Measurements from ENCODE around the gene SMARCD1.
"Not testable (repeated sequence)": the region's sequence is repeated elsewhere in the genome, so short reads cannot be mapped to it uniquely, and the experiment has no call there.

SMARCD1 gene

GRCh38 chr12:50132505-50133135 lies 47.5 kb downstream of the SMARCD1 start:
- DNase-seq (ENCODE audit: insufficient read length, low spot score) (no peak), FAIRE-seq (no peak)
- TF ChIP-seq, protein P1, sequence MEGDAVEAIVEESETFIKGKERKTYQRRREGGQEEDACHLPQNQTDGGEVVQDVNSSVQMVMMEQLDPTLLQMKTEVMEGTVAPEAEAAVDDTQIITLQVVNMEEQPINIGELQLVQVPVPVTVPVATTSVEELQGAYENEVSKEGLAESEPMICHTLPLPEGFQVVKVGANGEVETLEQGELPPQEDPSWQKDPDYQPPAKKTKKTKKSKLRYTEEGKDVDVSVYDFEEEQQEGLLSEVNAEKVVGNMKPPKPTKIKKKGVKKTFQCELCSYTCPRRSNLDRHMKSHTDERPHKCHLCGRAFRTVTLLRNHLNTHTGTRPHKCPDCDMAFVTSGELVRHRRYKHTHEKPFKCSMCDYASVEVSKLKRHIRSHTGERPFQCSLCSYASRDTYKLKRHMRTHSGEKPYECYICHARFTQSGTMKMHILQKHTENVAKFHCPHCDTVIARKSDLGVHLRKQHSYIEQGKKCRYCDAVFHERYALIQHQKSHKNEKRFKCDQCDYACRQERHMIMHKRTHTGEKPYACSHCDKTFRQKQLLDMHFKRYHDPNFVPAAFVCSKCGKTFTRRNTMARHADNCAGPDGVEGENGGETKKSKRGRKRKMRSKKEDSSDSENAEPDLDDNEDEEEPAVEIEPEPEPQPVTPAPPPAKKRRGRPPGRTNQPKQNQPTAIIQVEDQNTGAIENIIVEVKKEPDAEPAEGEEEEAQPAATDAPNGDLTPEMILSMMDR (IDR thresholded peaks at IDR 0.05; ENCODE audit: insufficient read depth, missing control alignments) = peak; percentile 65

DNA sequence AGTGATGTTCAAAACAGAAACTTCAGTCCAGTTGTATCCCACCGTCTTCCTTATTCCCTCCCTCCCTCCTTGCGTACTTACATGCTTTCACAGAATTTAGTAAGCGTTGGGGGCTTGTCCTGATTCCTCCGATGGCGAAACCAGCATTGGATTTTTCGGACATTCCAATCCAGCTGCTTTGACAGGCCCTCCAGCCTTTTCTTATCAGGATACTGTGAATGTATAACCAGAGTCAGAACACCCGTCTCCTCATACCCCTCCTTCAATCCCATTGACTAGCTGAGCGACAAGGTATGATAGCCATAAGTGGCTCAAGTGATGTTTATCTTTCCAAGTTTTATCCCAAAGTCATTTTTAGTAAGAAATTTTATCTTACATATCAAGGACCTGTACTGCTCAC lies 57.9 kb downstream of the SMARCD1 start:
- TF ChIP-seq, protein P1 (IDR thresholded peaks at IDR 0.05; ENCODE audit: insufficient read depth, missing control alignments) = no peak
- DNase-seq (ENCODE audit: insufficient read length, low spot score) (no peak), FAIRE-seq (no peak)

DNA sequence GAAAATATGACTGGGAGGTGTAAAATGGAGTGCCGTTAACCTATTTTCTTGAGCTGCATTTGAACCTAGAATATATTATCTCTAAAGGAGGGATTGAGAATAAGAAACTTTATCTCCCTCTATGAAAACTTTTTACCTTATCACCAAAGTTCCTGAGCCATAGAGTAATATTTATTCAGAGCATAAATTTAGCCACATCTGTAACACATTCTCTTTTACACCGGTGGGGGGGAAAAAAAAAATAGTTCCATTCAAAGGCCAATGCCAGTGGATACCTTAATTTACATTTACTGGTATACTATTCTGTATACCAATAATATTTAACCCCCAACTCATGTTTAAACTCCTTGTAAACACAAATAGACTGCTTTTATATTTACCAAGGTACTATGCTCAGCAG lies 60.3 kb downstream of the SMARCD1 start:
- DNase-seq (ENCODE audit: insufficient read length, low spot score) = no peak
- FAIRE-seq = no peak
- TF ChIP-seq, protein P1 (IDR thresholded peaks at IDR 0.05; ENCODE audit: insufficient read depth, missing control alignments) = no peak

DNA sequence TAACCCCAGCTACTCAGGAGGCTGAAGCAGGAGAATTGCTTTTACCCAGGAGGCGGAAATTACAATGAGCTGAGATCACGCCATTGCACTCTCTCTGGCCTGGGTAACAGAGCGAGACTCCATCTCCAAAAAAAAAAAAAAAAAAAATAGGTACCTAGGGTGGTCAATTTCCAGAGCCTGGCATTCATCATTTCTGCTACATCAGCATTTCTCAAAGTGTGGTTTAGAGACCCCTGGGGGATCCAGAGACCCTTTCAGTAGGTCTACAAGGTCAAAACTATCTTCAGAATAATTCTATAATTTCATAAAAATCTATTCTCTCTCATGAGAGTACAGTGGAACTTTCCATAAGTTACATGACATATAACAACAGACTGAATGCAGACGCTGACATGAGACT lies 62.1 kb downstream of the SMARCD1 start:
- no peak for FAIRE-seq
- DNase-seq (ENCODE audit: insufficient read length, low spot score) = no peak
- TF ChIP-seq, protein P1 (IDR thresholded peaks at IDR 0.05; ENCODE audit: insufficient read depth, missing control alignments) = no peak

DNA sequence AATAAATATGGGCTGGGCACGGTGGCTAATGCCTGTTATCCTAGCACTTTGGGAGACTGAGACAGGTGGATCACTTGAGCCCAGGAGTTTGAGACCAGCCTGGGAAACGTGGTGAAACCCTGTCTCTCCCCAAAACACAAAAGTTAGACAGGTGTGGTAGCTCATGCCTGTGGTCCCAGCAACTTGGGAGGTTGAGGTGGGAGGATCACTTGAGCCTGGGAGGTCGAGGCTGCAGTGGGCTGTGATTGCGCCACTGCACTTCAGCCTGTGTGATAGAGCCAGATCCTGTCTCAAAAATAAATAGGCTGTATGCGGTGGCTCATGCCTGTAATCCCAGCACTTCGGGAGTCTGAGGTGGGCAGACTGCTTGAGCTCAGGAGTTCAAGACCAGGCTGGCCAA lies 62.9 kb downstream of the SMARCD1 start:
- DNase-seq (ENCODE audit: insufficient read length, low spot score); FAIRE-seq: not testable (repeated sequence)

GRCh38 chr12:50149311-50149710 lies 64.2 kb downstream of the SMARCD1 start:
- no peak for DNase-seq (ENCODE audit: insufficient read length, low spot score)
- no peak for FAIRE-seq
- TF ChIP-seq, protein P1 (IDR thresholded peaks at IDR 0.05; ENCODE audit: insufficient read depth, missing control alignments) = no peak

All from D721Med (cell line).